ENCODE results near the gene SLC38A5.

The SLC38A5 gene

DNA sequence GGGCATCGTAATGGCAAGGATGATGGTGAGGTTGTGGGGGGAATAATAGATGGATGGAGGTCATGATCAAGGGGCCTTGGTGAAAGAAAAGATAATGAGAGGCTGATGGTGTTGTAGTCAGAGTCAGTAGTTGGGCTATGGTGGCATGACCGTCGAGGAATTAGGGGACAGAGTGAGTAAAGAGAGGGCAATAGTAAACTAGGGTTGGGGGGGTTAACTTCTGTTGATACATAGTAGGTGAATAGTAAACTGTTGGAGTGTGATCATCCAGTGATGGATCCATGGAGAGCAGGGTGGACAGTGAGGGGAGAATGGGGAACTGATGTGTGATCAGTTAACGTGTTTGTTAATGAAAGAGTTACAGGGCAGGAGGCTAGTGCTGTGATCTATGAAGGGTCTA is 6.9 kb upstream of the SLC38A5 start:
- H4K91ac ChIP-seq (ENCODE audit: low read depth, low read length, poor library complexity): no peak overlapping the region
- H3K27ac ChIP-seq (replicated peaks; ENCODE audit: low read length): no peak overlapping the region
- no peak overlapping the region for H2AFZ ChIP-seq (ENCODE audit: low read length)
- no peak overlapping the region for H2BK15ac ChIP-seq (ENCODE audit: low read length)
- H3K9ac ChIP-seq (ENCODE audit: low read depth, low read length, poor library complexity): no peak overlapping the region
- H3K27me3 ChIP-seq (ENCODE audit: control insufficient read depth in 3 of 3, insufficient read depth in 3 of 3, low read depth in 1 of 3, low read length in 3 of 3): no peaks in the 10 kb centered on the region
- no peak overlapping the region for H4K8ac ChIP-seq (ENCODE audit: low read depth, low read length)
- H3K4me1 ChIP-seq (ENCODE audit: control insufficient read depth in 2 of 2, insufficient read depth in 1 of 2, low read depth in 1 of 2, low read length in 2 of 2): peaks cover 8 to 9% of the 10 kb centered on the region in 2 donors
- H3K4me3 ChIP-seq (ENCODE audit: low read length in 2 of 2): peak overlapping the region; percentile 83 to 96
- H3K18ac ChIP-seq (ENCODE audit: low read length): no peak overlapping the region
- no peaks in the 10 kb centered on the region for H3K9me3 ChIP-seq (replicated peaks in 1 of 2; ENCODE audit: control insufficient read depth in 2 of 2, insufficient read depth in 1 of 2, low read depth in 1 of 2, low read length in 2 of 2)
- peaks cover 5 to 18% of the 10 kb centered on the region in 2 donors for H3K36me3 ChIP-seq (replicated peaks in 1 of 2; ENCODE audit: control insufficient read depth in 2 of 2, insufficient read depth in 2 of 2, low read length in 2 of 2)
- H3K79me1 ChIP-seq (ENCODE audit: low read depth, low read length): peaks cover 2% of the 10 kb centered on the region
- no peak overlapping the region for H3K4ac ChIP-seq (ENCODE audit: low read length)
- no peak overlapping the region for H2AK5ac ChIP-seq (ENCODE audit: low read depth, low read length)
- no CpG with 5 or more reads among the region's 4 CpGs for WGBS, 2 donors (ENCODE audit: extremely low coverage in 2 of 2, insufficient read length in 2 of 2, insufficient replicate concordance in 1 of 2)
- H3K4me2 ChIP-seq (ENCODE audit: insufficient read depth, low read length, poor library complexity, severe bottlenecking): peak overlapping the region; percentile 43
- H3K14ac ChIP-seq (ENCODE audit: low read length): no peak overlapping the region
- DNase-seq (ENCODE audit: low spot score): no peak
- no peak overlapping the region for H2BK12ac ChIP-seq (ENCODE audit: low read length)
- H3K23ac ChIP-seq (ENCODE audit: low read depth, low read length, poor library complexity): no peak overlapping the region
- H2BK5ac ChIP-seq (ENCODE audit: low read length): no peak overlapping the region
- no peak overlapping the region for H2BK120ac ChIP-seq (ENCODE audit: low read depth, low read length)

DNA sequence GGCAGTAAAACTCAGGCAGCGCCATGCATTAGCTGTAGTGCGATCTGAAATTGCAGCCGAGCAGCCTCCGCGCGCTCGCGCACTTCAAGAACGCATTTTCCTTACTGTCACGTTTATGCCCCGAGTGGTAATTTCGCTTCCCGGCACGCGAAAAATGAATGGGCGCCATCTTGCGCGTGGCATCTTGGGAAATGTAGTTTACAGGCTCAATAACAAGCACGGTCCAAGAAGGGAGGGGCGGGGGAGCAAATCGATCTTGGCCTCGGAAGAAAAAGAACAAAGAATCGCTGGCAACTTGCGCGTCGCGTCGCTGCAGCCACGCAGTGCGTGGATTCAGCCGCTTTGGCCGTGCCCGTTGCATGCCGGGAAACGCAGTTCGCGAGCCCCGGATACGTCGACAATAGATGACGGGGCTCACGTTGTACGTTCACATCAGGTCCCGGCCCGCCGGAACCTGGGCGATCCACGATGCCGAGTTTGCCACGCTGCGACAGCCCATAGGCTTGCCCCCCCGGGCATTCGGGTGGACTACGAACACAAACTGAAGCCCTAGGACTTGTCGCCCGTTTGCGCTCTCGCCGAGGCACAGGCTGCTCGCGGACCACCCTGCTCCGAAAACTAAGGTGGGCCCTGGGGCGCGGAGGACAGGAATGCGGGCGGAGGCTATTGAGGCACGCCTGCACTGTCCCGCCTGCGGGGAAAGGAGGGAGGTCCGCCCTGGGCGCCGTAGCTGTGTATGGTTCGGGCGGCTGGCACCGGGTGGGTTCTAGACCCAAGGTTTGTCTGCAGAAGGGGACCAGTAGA is 5.9 kb upstream of the SLC38A5 start, which contains the start of gene FTSJ1:
TSS of gene FTSJ1 (plus strand) at position 426 of the 804 bp plus-strand sequence. CDS start 1,849 bp downstream, outside the sequence.
- peak within 1 kb of the TSS; percentile 45 for H3K4me2 ChIP-seq (ENCODE audit: insufficient read depth, low read length, poor library complexity, severe bottlenecking)
- peaks cover 9 to 10% of the 10 kb centered on the region in 2 donors for H3K4me1 ChIP-seq (ENCODE audit: control insufficient read depth in 2 of 2, insufficient read depth in 1 of 2, low read depth in 1 of 2, low read length in 2 of 2)
- H3K14ac ChIP-seq (ENCODE audit: low read length): no peak within 1 kb of the TSS
- H2BK15ac ChIP-seq (ENCODE audit: low read length): no peak within 1 kb of the TSS
- H3K79me1 ChIP-seq (ENCODE audit: low read depth, low read length): peaks cover 2% of the 10 kb centered on the region
- H3K4ac ChIP-seq (ENCODE audit: low read length): no peak within 1 kb of the TSS
- no peak within 1 kb of the TSS for H3K27ac ChIP-seq (replicated peaks; ENCODE audit: low read length)
- H3K4me3 ChIP-seq (ENCODE audit: low read length in 2 of 2): peak within 1 kb of the TSS; percentile 83 to 96
- no peak within 1 kb of the TSS for H2BK5ac ChIP-seq (ENCODE audit: low read length)
- H3K27me3 ChIP-seq (ENCODE audit: control insufficient read depth in 3 of 3, insufficient read depth in 3 of 3, low read depth in 1 of 3, low read length in 3 of 3): no peaks in the 10 kb centered on the region
- H4K91ac ChIP-seq (ENCODE audit: low read depth, low read length, poor library complexity): no peak within 1 kb of the TSS
- WGBS, 2 donors (ENCODE audit: extremely low coverage in 2 of 2, insufficient read length in 2 of 2, insufficient replicate concordance in 1 of 2): no CpG with 5 or more reads among the region's 75 CpGs
- H2BK120ac ChIP-seq (ENCODE audit: low read depth, low read length): no peak within 1 kb of the TSS
- peak within 1 kb of the TSS; percentile 73 for H3K23ac ChIP-seq (ENCODE audit: low read depth, low read length, poor library complexity)
- H2AK5ac ChIP-seq (ENCODE audit: low read depth, low read length): no peak within 1 kb of the TSS
- DNase-seq (ENCODE audit: low spot score): peak; percentile 32
- no peak within 1 kb of the TSS for H4K8ac ChIP-seq (ENCODE audit: low read depth, low read length)
- H3K18ac ChIP-seq (ENCODE audit: low read length): peak within 1 kb of the TSS; percentile 93
- H2AFZ ChIP-seq (ENCODE audit: low read length): peak within 1 kb of the TSS; percentile 85
- peaks cover 0 to 9% of the 10 kb centered on the region in 2 donors for H3K36me3 ChIP-seq (replicated peaks in 1 of 2; ENCODE audit: control insufficient read depth in 2 of 2, insufficient read depth in 2 of 2, low read length in 2 of 2)
- peak within 1 kb of the TSS; percentile 84 for H3K9ac ChIP-seq (ENCODE audit: low read depth, low read length, poor library complexity)
- H2BK12ac ChIP-seq (ENCODE audit: low read length): no peak within 1 kb of the TSS
- H3K9me3 ChIP-seq (replicated peaks in 1 of 2; ENCODE audit: control insufficient read depth in 2 of 2, insufficient read depth in 1 of 2, low read depth in 1 of 2, low read length in 2 of 2): no peaks in the 10 kb centered on the region

- no peak overlapping the region for H2BK15ac ChIP-seq (ENCODE audit: low read length)
- DNase-seq (ENCODE audit: low spot score): no peak
- no peak overlapping the region for H3K18ac ChIP-seq (ENCODE audit: low read length)
- WGBS, 2 donors (ENCODE audit: extremely low coverage in 2 of 2, insufficient read length in 2 of 2, insufficient replicate concordance in 1 of 2): no CpG with 5 or more reads among the region's 5 CpGs
- H3K4me2 ChIP-seq (ENCODE audit: insufficient read depth, low read length, poor library complexity, severe bottlenecking): peak overlapping the region; percentile 45
- H4K8ac ChIP-seq (ENCODE audit: low read depth, low read length): no peak overlapping the region
- H3K4me3 ChIP-seq (ENCODE audit: low read length in 2 of 2): peak overlapping the region; percentile 83 to 96
- H3K14ac ChIP-seq (ENCODE audit: low read length): no peak overlapping the region
- H3K79me1 ChIP-seq (ENCODE audit: low read depth, low read length): no peaks in the 10 kb centered on the region
- peaks cover 9 to 10% of the 10 kb centered on the region in 2 donors for H3K4me1 ChIP-seq (ENCODE audit: control insufficient read depth in 2 of 2, insufficient read depth in 1 of 2, low read depth in 1 of 2, low read length in 2 of 2)
- H3K27me3 ChIP-seq (ENCODE audit: control insufficient read depth in 3 of 3, insufficient read depth in 3 of 3, low read depth in 1 of 3, low read length in 3 of 3): no peaks in the 10 kb centered on the region
- no peak overlapping the region for H2BK120ac ChIP-seq (ENCODE audit: low read depth, low read length)
- no peak overlapping the region for H2BK5ac ChIP-seq (ENCODE audit: low read length)
- no peak overlapping the region for H2BK12ac ChIP-seq (ENCODE audit: low read length)
- H3K27ac ChIP-seq (replicated peaks; ENCODE audit: low read length): no peak overlapping the region
- H3K9me3 ChIP-seq (replicated peaks in 1 of 2; ENCODE audit: control insufficient read depth in 2 of 2, insufficient read depth in 1 of 2, low read depth in 1 of 2, low read length in 2 of 2): no peaks in the 10 kb centered on the region
- H3K4ac ChIP-seq (ENCODE audit: low read length): no peak overlapping the region
- no peak overlapping the region for H4K91ac ChIP-seq (ENCODE audit: low read depth, low read length, poor library complexity)
- H3K23ac ChIP-seq (ENCODE audit: low read depth, low read length, poor library complexity): no peak overlapping the region
- H3K36me3 ChIP-seq (replicated peaks in 1 of 2; ENCODE audit: control insufficient read depth in 2 of 2, insufficient read depth in 2 of 2, low read length in 2 of 2): peaks cover 0 to 4% of the 10 kb centered on the region in 2 donors
- no peak overlapping the region for H3K9ac ChIP-seq (ENCODE audit: low read depth, low read length, poor library complexity)
- H2AK5ac ChIP-seq (ENCODE audit: low read depth, low read length): no peak overlapping the region
- H2AFZ ChIP-seq (ENCODE audit: low read length): peak overlapping the region; percentile 85
Measured at GRCh38 chrX:48475296-48475695, 5.2 kb upstream of the SLC38A5 start.

GRCh38 chrX:48474581-48474980 is 4.5 kb upstream of the SLC38A5 start:
- no peak overlapping the region for H3K9ac ChIP-seq (ENCODE audit: low read depth, low read length, poor library complexity)
- no peak overlapping the region for H2AFZ ChIP-seq (ENCODE audit: low read length)
- H2BK5ac ChIP-seq (ENCODE audit: low read length): no peak overlapping the region
- H3K27ac ChIP-seq (replicated peaks; ENCODE audit: low read length): no peak overlapping the region
- H3K36me3 ChIP-seq (replicated peaks in 1 of 2; ENCODE audit: control insufficient read depth in 2 of 2, insufficient read depth in 2 of 2, low read length in 2 of 2): peaks cover 0 to 3% of the 10 kb centered on the region in 2 donors
- H3K4me1 ChIP-seq (ENCODE audit: control insufficient read depth in 2 of 2, insufficient read depth in 1 of 2, low read depth in 1 of 2, low read length in 2 of 2): peaks cover 9 to 10% of the 10 kb centered on the region in 2 donors
- H3K14ac ChIP-seq (ENCODE audit: low read length): no peak overlapping the region
- H3K4ac ChIP-seq (ENCODE audit: low read length): no peak overlapping the region
- no peak overlapping the region for H4K8ac ChIP-seq (ENCODE audit: low read depth, low read length)
- no peak overlapping the region for H3K4me2 ChIP-seq (ENCODE audit: insufficient read depth, low read length, poor library complexity, severe bottlenecking)
- DNase-seq (ENCODE audit: low spot score): no peak
- H4K91ac ChIP-seq (ENCODE audit: low read depth, low read length, poor library complexity): no peak overlapping the region
- no peak overlapping the region for H2BK12ac ChIP-seq (ENCODE audit: low read length)
- no peaks in the 10 kb centered on the region for H3K9me3 ChIP-seq (replicated peaks in 1 of 2; ENCODE audit: control insufficient read depth in 2 of 2, insufficient read depth in 1 of 2, low read depth in 1 of 2, low read length in 2 of 2)
- H2BK120ac ChIP-seq (ENCODE audit: low read depth, low read length): no peak overlapping the region
- H3K23ac ChIP-seq (ENCODE audit: low read depth, low read length, poor library complexity): no peak overlapping the region
- no peak overlapping the region for H3K18ac ChIP-seq (ENCODE audit: low read length)
- H3K27me3 ChIP-seq (ENCODE audit: control insufficient read depth in 3 of 3, insufficient read depth in 3 of 3, low read depth in 1 of 3, low read length in 3 of 3): no peaks in the 10 kb centered on the region
- no peak overlapping the region for H2AK5ac ChIP-seq (ENCODE audit: low read depth, low read length)
- H3K4me3 ChIP-seq (ENCODE audit: low read length in 2 of 2): peak overlapping the region in 1 of 2 donors; percentile 83
- H3K79me1 ChIP-seq (ENCODE audit: low read depth, low read length): no peaks in the 10 kb centered on the region
- no CpG with 5 or more reads among the region's 6 CpGs for WGBS, 2 donors (ENCODE audit: extremely low coverage in 2 of 2, insufficient read length in 2 of 2, insufficient replicate concordance in 1 of 2)
- H2BK15ac ChIP-seq (ENCODE audit: low read length): no peak overlapping the region

Measured in neuronal stem cell (in vitro differentiated cells).